ENCODE measurements around the gene STOX2.

DNA sequence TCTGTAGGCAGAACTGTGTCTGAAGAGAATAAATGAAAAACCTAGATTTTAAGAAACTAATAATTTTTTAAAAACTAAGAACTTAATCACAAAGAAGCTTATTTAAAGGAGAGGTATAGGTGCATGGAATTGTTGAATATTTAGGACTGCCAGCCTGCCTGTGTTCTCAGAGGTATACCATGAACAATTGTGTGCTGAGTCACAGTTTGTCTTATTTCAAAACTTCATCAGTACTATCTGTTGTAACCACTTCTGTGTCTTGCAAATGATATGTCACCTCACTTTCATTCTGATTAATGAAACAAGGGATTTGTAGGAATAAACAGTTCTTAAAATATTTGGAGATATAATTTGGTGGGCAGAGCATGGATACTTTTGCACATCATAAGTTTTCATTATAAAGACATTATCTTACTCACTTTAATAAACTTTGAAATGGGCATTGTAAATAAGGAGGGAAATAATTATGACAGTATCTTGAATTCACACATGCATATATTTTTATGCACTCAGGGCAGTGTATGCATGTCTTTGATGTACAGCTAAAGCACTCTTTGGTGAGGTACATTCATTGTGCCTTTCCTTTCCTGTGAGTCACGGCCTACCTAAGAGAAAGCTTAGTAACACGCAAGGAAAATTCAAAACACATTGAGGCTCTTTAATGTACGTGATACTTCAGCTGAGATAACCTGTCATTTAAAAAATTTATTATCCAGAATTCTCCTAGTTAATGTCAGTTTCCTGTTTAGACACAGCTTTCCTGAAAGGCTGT is 31.7 kb downstream of the STOX2 start:
- TF ChIP-seq, protein P1, sequence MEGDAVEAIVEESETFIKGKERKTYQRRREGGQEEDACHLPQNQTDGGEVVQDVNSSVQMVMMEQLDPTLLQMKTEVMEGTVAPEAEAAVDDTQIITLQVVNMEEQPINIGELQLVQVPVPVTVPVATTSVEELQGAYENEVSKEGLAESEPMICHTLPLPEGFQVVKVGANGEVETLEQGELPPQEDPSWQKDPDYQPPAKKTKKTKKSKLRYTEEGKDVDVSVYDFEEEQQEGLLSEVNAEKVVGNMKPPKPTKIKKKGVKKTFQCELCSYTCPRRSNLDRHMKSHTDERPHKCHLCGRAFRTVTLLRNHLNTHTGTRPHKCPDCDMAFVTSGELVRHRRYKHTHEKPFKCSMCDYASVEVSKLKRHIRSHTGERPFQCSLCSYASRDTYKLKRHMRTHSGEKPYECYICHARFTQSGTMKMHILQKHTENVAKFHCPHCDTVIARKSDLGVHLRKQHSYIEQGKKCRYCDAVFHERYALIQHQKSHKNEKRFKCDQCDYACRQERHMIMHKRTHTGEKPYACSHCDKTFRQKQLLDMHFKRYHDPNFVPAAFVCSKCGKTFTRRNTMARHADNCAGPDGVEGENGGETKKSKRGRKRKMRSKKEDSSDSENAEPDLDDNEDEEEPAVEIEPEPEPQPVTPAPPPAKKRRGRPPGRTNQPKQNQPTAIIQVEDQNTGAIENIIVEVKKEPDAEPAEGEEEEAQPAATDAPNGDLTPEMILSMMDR (CRISPR knock-in tag; IDR thresholded peaks at IDR 0.05): no peak
- no peak for TF ChIP-seq PHF8 (CRISPR knock-in tag; IDR thresholded peaks at IDR 0.05)
- no peak for TF ChIP-seq POLR2A (IDR thresholded peaks at IDR 0.05; ENCODE audit: insufficient read depth in 1 of 2, low read depth in 2 of 2, low read length in 2 of 2)
- TF ChIP-seq, protein P2, sequence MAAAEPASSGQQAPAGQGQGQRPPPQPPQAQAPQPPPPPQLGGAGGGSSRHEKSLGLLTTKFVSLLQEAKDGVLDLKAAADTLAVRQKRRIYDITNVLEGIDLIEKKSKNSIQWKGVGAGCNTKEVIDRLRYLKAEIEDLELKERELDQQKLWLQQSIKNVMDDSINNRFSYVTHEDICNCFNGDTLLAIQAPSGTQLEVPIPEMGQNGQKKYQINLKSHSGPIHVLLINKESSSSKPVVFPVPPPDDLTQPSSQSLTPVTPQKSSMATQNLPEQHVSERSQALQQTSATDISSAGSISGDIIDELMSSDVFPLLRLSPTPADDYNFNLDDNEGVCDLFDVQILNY (CRISPR knock-in tag; conservative IDR thresholded peaks at IDR 0.05): no peak
- TF ChIP-seq, protein P3, sequence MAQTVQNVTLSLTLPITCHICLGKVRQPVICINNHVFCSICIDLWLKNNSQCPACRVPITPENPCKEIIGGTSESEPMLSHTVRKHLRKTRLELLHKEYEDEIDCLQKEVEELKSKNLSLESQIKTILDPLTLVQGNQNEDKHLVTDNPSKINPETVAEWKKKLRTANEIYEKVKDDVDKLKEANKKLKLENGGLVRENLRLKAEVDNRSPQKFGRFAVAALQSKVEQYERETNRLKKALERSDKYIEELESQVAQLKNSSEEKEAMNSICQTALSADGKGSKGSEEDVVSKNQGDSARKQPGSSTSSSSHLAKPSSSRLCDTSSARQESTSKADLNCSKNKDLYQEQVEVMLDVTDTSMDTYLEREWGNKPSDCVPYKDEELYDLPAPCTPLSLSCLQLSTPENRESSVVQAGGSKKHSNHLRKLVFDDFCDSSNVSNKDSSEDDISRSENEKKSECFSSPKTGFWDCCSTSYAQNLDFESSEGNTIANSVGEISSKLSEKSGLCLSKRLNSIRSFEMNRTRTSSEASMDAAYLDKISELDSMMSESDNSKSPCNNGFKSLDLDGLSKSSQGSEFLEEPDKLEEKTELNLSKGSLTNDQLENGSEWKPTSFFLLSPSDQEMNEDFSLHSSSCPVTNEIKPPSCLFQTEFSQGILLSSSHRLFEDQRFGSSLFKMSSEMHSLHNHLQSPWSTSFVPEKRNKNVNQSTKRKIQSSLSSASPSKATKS (CRISPR knock-in tag; IDR thresholded peaks at IDR 0.05): no peak
- TF ChIP-seq TBX2 (CRISPR knock-in tag; IDR thresholded peaks at IDR 0.05; ENCODE audit: borderline replicate concordance): no peak
- TF ChIP-seq MYNN (CRISPR knock-in tag; IDR thresholded peaks at IDR 0.05; ENCODE audit: low read depth): no peak
- no peak for TF ChIP-seq KLF9 (CRISPR knock-in tag; IDR thresholded peaks at IDR 0.05; ENCODE audit: low read depth)
